Immature natural killer cell (primary cell): ENCODE data around the gene PREB. TPM values are rescaled to one million over a fixed set of nuclear protein-coding genes. Genes with fewer than 3 reads are reported as not detected.

Source experiments
- DNase-seq, 3 donors: peaks; one replicate each; pipeline ENCODE4 v3.0.0; 2022; ENCODE audit warnings: mixed read lengths in 1 of 3
- H3K27ac Mint-ChIP-seq, 6 donors: one replicate each; pipeline ENCODE4 v1.8.0; 2020; ENCODE audit warnings: mixed read lengths in 6 of 6, mild to moderate bottlenecking in 5 of 6, inconsistent platforms in 4 of 6, moderate library complexity in 3 of 6
- H3K27me3 Mint-ChIP-seq, 3 donors: one replicate each; pipeline ENCODE4 v1.8.0; 2020 to 2021; ENCODE audit warnings: low read depth in 3 of 3, mild to moderate bottlenecking in 3 of 3, mixed read lengths in 3 of 3, moderate library complexity in 3 of 3, inconsistent platforms in 1 of 3
- H3K36me3 Mint-ChIP-seq, 3 donors: one replicate each; pipeline ENCODE4 v1.8.0; 2020; ENCODE audit warnings: mixed read lengths in 3 of 3, inconsistent platforms in 2 of 3, mild to moderate bottlenecking in 2 of 3
- H3K4me1 Mint-ChIP-seq, 2 donors: one replicate each; pipeline ENCODE4 v1.8.0; 2020; ENCODE audit warnings: inconsistent platforms in 2 of 2, mild to moderate bottlenecking in 2 of 2, mixed read lengths in 2 of 2, moderate library complexity in 1 of 2
- H3K4me3 Mint-ChIP-seq, 5 donors: one replicate each; pipeline ENCODE4 v1.8.0; 2020; ENCODE audit warnings: mild to moderate bottlenecking in 5 of 5, mixed read lengths in 5 of 5, inconsistent platforms in 3 of 5, moderate library complexity in 3 of 5
- H3K9me3 Mint-ChIP-seq, 6 donors: one replicate each; pipeline ENCODE4 v1.8.0; 2020; ENCODE audit warnings: mild to moderate bottlenecking in 6 of 6, mixed read lengths in 6 of 6, inconsistent platforms in 4 of 6, moderate library complexity in 3 of 6
- polyA plus RNA-seq, 3 donors: library from polyadenylated mRNA; unstranded; fragments of 300-500 nt; fragmentation: Illumina TruSeq; gene quantifications; one replicate each; pipeline ENCODE4 v1.2.3, GENCODE V29; 2021

Gene PREB
- polyA plus RNA-seq, 3 donors from 2014 or later = 90.9 to 105 (median 94.2) TPM

DNA sequence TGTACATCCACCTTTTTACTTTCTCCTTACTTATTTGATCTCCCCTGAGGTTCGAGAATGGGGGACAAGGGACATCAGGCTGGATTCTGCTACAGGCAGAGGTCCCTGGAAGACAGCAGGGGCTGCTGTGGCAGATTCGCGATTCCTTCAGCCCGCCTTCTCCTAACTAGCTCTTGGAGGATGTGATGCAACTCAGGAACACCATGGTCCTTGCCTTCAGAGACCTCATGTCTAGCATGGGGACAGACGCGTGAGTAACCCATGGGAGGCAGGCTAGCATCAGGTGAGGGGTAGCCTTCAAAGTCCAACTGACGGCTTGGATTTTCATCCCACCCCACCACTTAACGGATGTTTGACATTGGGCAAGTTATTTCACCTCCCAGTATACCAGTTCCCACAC lies 13.5 kb upstream of the PREB start:
- Mint-ChIP-seq H3K4me3 (no peak overlapping the region), H3K36me3 (no peaks in the 10 kb centered on the region), H3K27me3 (peaks cover 3 to 17% (median 4%) of the 10 kb centered on the region in 3 donors), H3K9me3 (no peaks in the 10 kb centered on the region), H3K4me1 (no peaks in the 10 kb centered on the region), H3K27ac (no peak overlapping the region)
- DNase-seq = no peak

DNA sequence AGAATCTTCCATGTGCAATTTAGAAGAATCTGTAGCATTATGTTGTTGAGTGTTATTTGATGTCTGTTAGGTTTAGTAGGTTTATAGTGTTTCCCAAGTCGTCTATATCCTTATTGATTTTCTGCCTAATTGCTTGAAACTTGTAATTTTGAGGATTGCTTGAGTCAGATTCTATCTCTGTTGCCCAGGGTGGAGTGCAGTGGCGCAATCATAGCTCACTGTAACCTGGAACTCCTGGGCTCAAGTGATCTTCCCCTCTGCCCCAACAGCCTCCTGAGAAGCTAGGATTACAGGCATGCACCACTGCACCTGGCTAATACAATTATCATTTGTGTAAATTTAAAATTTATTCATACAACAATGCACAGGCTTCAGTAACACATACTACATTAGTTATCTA lies 11.2 kb upstream of the PREB start:
- Mint-ChIP-seq H3K4me1 (no peaks in the 10 kb centered on the region), H3K27me3 (peaks cover 3 to 20% (median 6%) of the 10 kb centered on the region in 3 donors), H3K36me3 (no peaks in the 10 kb centered on the region)

DNA sequence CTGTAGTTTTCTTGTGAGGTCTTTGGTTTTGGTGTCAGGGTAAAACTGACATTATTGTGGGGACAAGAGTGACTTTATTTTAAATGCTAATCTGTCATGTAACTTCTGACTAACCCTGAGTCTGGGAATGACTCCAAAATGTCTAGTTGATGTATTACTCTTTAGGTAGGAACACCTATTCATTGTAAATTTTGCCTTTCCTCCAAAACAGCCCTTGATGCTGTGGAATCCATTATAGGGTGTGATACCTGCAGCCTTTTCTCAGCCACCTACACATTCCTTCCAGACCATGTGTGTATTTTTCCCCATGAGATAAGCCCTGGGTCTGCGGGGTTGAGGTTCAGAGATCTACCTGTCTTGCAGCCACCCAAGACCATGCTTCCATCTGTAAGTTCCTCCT lies 8.8 kb upstream of the PREB start:
- Mint-ChIP-seq H3K27me3 (peaks cover 3 to 18% (median 4%) of the 10 kb centered on the region in 3 donors), H3K4me3 (no peak overlapping the region), H3K4me1 (no peaks in the 10 kb centered on the region), H3K27ac (no peak overlapping the region), H3K9me3 (no peaks in the 10 kb centered on the region), H3K36me3 (no peaks in the 10 kb centered on the region)
- DNase-seq = no peak

More for the DNA sequence above, 11.2 kb upstream of the PREB start:
- Mint-ChIP-seq H3K27ac (no peak overlapping the region), H3K9me3 (no peaks in the 10 kb centered on the region), H3K4me3 (no peak overlapping the region)
- DNase-seq = no peak

DNA sequence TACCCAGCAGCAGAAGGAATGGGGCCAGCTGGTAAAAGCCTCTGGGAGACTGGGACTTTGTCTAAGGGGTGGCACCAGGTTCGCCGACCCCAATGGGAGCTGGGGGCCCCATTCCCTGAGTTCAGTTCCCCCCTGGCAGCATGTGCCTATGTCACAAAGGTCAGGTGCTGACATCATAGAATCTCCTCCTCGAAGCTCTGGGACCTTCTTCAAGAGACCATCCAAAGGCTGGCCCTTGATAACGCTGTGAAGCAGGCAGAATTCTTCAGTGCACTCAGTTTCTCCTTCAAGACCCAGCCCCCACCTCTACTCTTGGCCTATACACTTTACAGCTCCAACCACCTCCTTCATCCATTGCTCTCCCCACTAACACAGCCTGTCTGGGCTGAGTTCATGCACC lies 4.9 kb upstream of the PREB start, which contains the start of gene PRR30:
TSS of gene PRR30 (minus strand) at position 101 of the 400 bp plus-strand sequence. CDS start 1,081 bp downstream, outside the sequence.
- Mint-ChIP-seq H3K4me1 (peaks cover 0 to 10% of the 10 kb centered on the region in 2 donors), H3K27ac (no peak within 1 kb of the TSS), H3K9me3 (no peaks in the 10 kb centered on the region), H3K36me3 (no peaks in the 10 kb centered on the region), H3K4me3 (no peak within 1 kb of the TSS), H3K27me3 (peaks cover 5 to 14% (median 9%) of the 10 kb centered on the region in 3 donors)
- DNase-seq = no peak

DNA sequence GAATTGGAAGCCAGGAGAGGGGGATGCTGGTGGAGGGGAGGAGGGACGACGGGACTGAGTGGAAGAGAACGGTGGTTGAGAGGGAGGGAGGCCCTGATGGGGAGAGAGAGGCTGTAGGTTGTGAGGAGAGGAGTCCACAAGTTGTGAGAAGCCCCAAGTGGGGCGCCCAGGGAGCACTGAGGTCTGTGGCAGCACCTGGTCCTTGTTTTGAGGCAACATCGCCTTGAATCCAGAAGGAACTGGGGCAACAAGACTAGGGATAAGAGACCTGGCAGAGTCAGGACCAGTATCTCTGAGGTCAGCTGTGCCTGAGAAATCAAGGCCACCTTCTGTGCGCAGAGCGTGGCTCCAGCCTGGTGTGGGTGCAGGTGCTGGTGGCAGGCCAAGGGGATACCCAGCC lies 3.7 kb upstream of the PREB start:
- no peaks in the 10 kb centered on the region for H3K36me3 Mint-ChIP-seq

DNA sequence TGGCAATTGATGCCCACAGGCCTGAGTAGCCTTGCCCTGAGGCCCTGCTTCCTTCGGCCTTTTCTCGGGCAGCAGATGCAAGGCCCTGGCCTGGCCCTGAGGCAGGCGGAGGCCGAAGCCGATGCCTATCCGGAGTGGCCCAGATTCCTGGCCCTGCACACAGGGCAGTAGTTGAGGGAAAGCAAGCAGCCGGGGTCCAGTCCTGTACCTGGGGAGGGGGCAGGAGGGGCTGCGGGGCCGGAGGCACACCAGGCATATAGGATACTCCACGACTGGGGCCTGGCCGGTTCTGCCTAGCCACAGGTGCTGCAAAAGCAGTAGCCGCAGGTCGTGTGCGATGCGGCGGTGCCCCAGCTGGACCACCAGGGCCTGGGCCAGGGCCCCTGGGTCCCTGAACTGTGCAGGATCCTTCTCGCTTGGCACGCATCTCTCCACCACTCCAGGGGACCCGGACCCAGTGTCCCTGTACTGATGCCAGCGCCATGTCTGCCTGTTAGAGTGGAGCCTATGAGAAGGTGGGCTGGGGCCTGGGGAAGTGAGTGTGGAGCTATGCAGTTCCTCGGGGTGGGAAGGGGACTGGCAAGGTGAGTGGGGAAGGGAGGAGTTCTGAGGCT lies 3.0 kb upstream of the PREB start:
- Mint-ChIP-seq H3K36me3 (no peaks in the 10 kb centered on the region), H3K9me3 (no peaks in the 10 kb centered on the region), H3K4me1 (peaks cover 16 to 25% of the 10 kb centered on the region in 2 donors), H3K4me3 (no peak overlapping the region), H3K27me3 (peaks cover 9 to 15% (median 10%) of the 10 kb centered on the region in 3 donors), H3K27ac (no peak overlapping the region)
- DNase-seq = no peak

More for the DNA sequence above, 3.7 kb upstream of the PREB start:
- Mint-ChIP-seq H3K4me1 (peaks cover 9 to 18% of the 10 kb centered on the region in 2 donors), H3K27me3 (peaks cover 9 to 15% (median 12%) of the 10 kb centered on the region in 3 donors), H3K4me3 (no peak overlapping the region), H3K27ac (no peak overlapping the region), H3K9me3 (no peaks in the 10 kb centered on the region)
- DNase-seq = no peak

DNA sequence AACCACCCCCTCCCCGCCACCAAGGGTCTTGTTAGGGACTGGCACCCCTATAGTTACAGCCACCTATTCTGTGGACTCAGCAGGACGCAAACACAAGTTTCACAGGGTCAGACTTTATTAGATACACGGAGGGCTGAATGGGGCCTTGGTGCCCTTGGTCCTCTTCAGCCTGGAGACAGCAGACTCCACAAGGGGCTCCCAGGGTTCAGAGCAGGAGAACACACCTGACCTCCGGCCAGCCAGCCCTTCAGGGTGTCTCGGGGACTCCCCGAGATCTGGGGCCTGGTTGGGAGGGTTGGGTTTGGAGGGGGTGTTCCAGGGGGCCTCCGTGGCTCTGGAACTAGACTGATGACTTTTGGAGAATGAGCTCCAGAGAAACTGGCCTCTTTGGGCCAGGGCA lies 2.3 kb upstream of the PREB start:
- Mint-ChIP-seq H3K4me1 (peaks cover 16 to 30% of the 10 kb centered on the region in 2 donors), H3K27me3 (peaks cover 5 to 12% (median 10%) of the 10 kb centered on the region in 3 donors), H3K4me3 (no peak overlapping the region), H3K27ac (no peak overlapping the region), H3K36me3 (no peaks in the 10 kb centered on the region), H3K9me3 (no peaks in the 10 kb centered on the region)
- no peak for DNase-seq

DNA sequence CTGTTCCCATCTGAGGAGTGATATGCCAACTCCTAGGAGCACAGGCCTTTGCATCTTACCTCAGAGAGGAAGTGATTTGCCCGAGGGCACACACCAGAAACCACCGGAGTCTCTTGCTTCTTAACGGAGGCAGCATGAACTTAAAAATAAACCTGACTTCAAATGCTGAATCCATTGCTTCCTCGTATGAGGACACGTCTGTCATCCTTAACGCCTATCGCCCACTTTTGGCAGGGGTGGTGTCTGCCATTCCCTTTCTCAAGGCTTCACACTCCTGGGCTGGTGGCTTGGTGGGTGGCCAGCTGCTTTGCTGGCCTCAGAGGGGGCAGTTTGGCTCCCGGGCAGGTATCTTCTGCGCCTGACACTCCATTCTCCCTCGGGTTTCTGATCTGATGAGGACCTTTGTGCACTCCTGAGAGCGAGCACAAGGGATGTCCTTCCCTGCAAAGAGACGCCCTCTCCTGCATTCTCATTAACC lies 1.1 kb upstream of the PREB start:
- Mint-ChIP-seq H3K36me3 (peaks cover 0 to 7% (median 0%) of the 10 kb centered on the region in 3 donors), H3K4me3 (peak overlapping the region; percentile 91 to 95 (median 94)), H3K4me1 (peaks cover 16 to 33% of the 10 kb centered on the region in 2 donors), H3K27me3 (peaks cover 5 to 12% (median 10%) of the 10 kb centered on the region in 3 donors), H3K9me3 (no peaks in the 10 kb centered on the region), H3K27ac (peak overlapping the region; percentile 26 to 91 (median 78))
- no peak for DNase-seq

DNA sequence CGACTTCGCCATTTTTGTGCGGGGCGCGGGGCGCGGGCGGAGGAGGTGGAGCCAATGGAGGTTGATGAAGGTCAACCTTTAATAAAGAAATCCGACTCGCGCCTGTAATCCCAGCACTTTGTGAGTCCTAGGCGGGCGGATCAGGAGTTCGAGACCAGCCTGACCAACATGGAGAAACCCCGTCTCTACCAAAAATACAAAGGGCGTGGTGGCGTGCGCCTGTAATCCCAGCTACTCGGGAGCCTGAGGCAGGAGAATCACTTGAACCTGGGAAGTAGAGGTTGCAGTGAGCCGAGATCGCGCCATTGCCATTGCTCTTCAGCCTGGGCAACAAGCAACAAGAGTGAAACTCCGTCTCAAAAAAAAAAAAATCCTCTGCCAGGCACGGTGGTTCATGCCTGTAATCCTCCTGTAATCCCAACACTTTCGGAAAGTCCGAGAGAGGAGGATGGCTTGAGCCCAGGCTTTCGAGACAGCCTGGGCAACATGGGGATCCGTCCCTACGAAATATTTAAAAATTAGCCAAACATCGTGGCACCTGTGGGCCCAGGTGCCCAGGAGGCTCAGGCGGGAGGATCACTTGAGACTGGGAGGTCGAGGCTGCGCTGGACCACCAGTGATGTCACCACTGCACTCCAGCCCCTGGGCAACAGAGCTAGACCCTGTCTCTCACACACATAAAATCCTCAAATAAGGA lies 493 bp upstream of the PREB start:
- peaks cover 0 to 12% (median 0%) of the 10 kb centered on the region in 3 donors for H3K36me3 Mint-ChIP-seq

DNA sequence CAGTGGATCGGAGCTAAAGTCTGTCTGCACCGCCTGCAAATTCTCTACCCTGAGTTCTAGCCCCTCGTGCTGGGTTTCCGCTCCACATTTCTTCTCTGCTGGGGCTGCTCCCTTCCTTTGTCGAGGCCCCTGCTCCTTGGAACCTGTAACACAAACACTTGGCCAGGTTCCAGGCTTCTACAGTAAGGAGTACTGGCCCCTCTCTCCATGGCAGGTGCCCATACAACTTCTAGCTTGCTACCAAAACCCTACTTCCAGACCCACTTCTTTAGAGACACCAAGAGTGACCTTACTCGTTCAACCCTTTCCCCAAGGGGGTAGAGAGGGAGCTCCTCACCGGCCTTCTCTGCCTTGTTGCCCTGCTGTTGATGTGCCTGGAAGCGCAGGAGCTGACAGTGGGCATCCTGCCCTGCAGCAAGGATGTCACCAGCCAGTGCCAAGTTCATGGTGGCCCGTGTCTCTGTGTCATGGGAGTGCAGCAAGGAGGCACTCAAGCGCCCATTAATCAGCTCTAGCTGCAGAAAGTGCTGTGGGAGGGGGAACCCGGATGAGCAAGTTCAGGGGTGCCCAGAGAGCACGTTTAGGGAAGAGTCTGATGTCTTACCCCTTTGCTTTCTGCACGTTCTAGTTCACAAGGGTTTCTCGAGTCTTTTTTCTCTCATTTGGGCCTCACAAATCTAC lies 1.1 kb downstream of the PREB start:
- H3K4me3 Mint-ChIP-seq = peak overlapping the region; percentile 91 to 95 (median 94)
- DNase-seq = peak in 1 of 3 donors; percentile 7
- peaks cover 5 to 12% (median 10%) of the 10 kb centered on the region in 3 donors for H3K27me3 Mint-ChIP-seq
- peaks cover 16 to 33% of the 10 kb centered on the region in 2 donors for H3K4me1 Mint-ChIP-seq
- H3K27ac Mint-ChIP-seq = peak overlapping the region; percentile 79 to 95 (median 86)
- peaks cover 0 to 15% (median 0%) of the 10 kb centered on the region in 3 donors for H3K36me3 Mint-ChIP-seq
- no peaks in the 10 kb centered on the region for H3K9me3 Mint-ChIP-seq

More for the DNA sequence above, 493 bp upstream of the PREB start:
- Mint-ChIP-seq H3K27ac (peak overlapping the region; percentile 91 to 98 (median 96)), H3K9me3 (no peaks in the 10 kb centered on the region), H3K4me3 (peak overlapping the region; percentile 91 to 95 (median 94)), H3K27me3 (peaks cover 5 to 12% (median 10%) of the 10 kb centered on the region in 3 donors), H3K4me1 (peaks cover 16 to 33% of the 10 kb centered on the region in 2 donors)
- no peak for DNase-seq

DNA sequence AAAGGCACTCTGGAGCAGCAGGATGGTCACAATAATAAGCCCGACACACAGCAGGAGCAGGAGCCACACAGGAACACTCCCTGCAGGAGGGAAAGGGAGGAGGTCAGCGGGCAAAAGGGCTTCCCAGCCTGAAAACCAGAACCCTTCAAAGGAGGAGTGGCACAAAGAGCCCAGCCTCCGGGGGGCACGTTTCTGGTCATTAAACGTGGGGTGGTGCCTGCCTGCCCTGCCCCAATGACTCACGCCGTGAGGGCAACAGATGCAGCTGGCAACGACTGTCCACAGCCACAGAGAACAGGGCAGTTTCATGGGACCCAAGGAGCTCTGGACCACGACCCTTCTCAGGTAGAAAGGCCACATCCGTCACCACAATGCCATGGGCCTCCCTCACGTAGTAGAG lies 3.0 kb downstream of the PREB start:
- H3K27me3 Mint-ChIP-seq = peaks cover 5 to 12% (median 10%) of the 10 kb centered on the region in 3 donors
- H3K4me1 Mint-ChIP-seq = peaks cover 16 to 33% of the 10 kb centered on the region in 2 donors
- no peaks in the 10 kb centered on the region for H3K9me3 Mint-ChIP-seq
- peak overlapping the region in 1 of 5 donors; percentile 21 for H3K4me3 Mint-ChIP-seq
- DNase-seq = no peak
- H3K36me3 Mint-ChIP-seq = peaks cover 0 to 15% (median 0%) of the 10 kb centered on the region in 3 donors
- peak overlapping the region in 2 of 6 donors; percentile 28 to 55 for H3K27ac Mint-ChIP-seq

DNA sequence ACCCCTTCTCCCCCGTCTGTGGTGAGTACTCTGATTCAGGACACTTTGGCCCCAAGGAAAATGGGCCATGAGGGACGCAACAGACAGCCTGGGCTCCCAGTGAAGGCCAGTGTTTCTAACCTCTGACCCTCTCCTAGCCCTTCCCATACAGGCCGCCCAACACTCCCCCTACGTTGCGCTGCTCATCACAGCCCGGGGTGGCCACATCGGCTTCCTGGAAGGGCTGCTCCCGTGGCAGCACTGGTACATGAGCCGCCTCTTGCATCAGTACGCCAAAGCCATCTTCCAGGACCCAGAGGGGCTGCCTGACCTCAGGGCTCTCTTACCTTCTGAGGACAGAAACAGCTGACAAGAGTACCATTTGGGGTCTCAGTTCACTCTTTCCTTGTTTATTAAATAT lies 4.0 kb downstream of the PREB start:
- Mint-ChIP-seq H3K36me3 (peaks cover 0 to 15% (median 0%) of the 10 kb centered on the region in 3 donors), H3K4me1 (peaks cover 16 to 31% of the 10 kb centered on the region in 2 donors), H3K9me3 (no peaks in the 10 kb centered on the region), H3K4me3 (no peak overlapping the region), H3K27me3 (peaks cover 5 to 10% (median 10%) of the 10 kb centered on the region in 3 donors), H3K27ac (peak overlapping the region in 1 of 6 donors; percentile 51)
- no peak for DNase-seq

DNA sequence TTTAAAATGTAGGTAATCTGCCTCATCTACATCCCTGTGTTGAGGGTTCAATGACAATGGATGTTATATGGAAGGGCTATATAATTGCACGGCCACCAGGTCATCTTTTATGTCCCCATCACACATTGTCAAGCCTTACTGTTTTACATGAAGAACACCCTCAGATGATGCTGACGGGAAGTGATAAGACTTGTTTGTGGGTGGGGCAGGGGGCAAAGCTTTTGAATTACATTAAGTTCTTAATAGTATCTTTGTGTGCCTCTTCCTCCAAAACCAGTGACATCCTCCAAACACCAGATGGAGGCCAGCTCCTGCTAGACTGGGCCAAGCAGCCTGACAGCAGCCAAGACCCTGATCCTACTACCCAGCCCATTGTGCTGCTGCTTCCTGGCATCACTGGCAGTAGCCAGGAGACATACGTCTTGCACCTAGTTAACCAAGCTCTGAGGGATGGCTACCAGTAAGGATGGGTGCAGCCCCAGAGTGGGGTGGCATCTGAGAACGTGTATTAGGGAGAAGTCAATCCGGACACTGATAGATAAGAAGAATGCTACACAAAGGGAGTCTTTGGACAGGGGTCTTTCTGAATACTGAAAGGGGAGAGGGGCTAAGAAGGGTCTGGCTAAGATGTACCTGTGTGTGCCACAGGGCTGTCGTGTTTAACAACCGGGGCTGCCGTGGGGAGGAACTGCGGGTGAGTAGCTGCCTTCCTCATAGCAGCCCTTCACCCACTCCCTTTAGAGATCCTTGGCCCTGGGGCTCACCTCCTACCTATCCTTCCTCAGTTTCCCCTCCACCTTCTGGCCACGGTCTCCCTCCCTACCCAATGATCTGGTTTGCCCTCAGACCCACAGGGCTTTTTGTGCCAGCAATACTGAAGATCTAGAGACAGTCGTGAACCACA lies 5.5 kb downstream of the PREB start:
- Mint-ChIP-seq H3K4me3 (no peak overlapping the region), H3K27me3 (peaks cover 1 to 9% (median 6%) of the 10 kb centered on the region in 3 donors), H3K9me3 (no peaks in the 10 kb centered on the region), H3K36me3 (peaks cover 0 to 15% (median 0%) of the 10 kb centered on the region in 3 donors), H3K4me1 (peaks cover 15 to 26% of the 10 kb centered on the region in 2 donors), H3K27ac (peak overlapping the region in 5 of 6 donors; percentile 43 to 67 (median 52))
- no peak for DNase-seq
